GM18508 (cell line): ENCODE results near the gene ZFX.

ENCODE experiments used
- ATAC-seq: cut with Tn5 transposase; IDR thresholded peaks from one replicate; pipeline ENCODE4 v1.9.1; 2021; ENCODE audit warnings: moderate number of reproducible peaks; ENCODE audit not compliant: insufficient read depth, unreplicated experiment

The ZFX gene

GRCh38 chrX:24198101-24198500 is 48.6 kb downstream of the ZFX start:
- no peak for ATAC-seq

- no peak for ATAC-seq
These were observed 50.6 kb downstream of the ZFX start for GRCh38 chrX:24200133-24200532.

DNA sequence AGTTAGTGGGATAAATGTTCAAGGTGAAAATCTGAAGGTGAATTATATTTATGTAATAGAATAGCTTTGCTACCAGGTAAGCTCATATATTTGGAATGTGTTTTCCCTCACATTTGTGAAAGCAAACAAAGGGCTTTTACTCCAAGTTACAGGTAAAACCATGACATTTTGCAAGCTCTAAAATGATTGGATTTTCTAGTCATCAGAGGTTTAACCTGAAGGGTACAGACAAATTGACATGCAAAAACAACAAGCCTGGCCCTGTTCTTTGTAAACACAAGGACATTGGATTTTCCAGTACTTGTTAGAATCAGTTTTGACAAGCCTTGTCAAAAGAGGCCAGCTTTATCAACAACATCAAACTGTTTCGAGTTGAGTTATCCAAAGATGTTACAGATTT is 51.7 kb downstream of the ZFX start:
- ATAC-seq = no peak

DNA sequence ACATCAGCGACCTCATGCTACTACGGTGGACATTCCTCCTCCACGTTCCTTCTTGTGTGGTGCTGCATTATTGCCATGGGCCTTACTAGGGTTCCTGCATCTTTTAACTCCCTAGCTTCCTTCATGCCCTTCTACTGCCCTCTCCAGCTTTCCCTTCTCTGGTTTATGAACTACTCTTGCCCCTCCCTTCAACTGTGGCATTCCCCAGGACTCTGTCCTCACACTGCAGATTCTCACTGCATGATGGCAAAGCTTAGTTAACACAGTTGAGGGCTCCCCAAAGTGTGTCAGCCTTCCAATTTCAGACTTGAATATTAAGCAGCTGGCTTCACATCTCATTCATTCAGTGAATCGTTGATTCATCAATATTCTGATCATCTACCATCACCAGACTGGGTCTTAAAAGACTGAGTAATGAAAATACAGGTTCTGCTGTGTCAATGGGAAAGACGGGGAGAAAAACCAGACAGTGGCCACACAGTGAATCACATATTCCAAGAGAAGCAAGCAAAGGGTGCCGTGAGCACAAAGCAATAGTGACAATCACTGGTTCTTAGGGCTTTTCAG is 53.0 kb downstream of the ZFX start:
- no peak for ATAC-seq

GRCh38 chrX:24203072-24203808 is 53.7 kb downstream of the ZFX start:
- no peak for ATAC-seq

DNA sequence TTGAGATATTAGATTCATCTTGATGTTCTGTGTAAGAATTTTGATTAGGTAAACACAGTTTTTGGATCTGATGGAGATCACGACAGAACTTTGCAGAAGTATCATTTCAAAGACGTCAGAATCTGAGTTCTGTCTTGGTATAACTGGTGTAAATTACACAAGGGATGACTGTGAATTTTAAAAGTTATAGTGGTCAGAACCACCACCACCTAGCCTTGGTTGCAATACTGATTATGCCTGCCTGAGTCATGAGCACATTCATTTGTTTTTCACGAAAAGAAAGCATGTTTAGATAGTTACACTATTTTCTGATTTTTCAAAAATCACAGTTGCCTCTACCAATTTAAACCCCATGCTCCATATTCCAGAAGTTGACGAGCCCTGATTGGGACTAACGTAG is 54.8 kb downstream of the ZFX start:
- no peak for ATAC-seq

- no peak for ATAC-seq
These were observed 55.4 kb downstream of the ZFX start for GRCh38 chrX:24204958-24205357.

DNA sequence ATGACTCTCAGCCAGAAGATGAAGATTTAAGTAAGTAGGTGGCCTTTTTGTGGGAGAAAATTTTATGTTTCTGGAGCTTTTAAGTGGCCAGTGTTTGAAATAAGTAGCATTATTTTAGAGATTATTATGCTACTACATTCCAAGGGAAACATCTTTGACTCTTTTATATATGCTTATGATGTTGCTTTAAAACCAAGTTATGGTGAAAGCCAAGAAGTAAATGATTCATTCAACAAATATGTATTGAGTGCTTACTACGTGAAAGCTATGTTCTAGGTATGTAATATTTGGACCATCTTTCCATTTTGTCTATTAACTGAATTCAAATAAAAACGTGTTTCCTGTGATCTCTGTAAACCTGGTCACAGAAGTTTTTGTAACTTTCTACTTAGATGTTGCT is 58.3 kb downstream of the ZFX start:
- ATAC-seq = no peak

- ATAC-seq = no peak
These were observed 59.1 kb downstream of the ZFX start for GRCh38 chrX:24208496-24209240.

DNA sequence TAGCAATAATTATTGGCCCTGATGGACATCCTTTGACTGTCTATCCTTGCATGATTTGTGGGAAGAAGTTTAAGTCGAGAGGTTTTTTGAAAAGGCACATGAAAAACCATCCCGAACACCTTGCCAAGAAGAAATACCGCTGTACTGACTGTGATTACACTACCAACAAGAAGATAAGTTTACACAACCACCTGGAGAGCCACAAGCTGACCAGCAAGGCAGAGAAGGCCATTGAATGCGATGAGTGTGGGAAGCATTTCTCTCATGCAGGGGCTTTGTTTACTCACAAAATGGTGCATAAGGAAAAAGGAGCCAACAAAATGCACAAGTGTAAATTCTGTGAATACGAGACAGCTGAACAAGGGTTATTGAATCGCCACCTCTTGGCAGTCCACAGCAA is 60.7 kb downstream of the ZFX start:
- ATAC-seq = no peak

- ATAC-seq = no peak
These were observed 65.0 kb downstream of the ZFX start for GRCh38 chrX:24214568-24214967.

DNA sequence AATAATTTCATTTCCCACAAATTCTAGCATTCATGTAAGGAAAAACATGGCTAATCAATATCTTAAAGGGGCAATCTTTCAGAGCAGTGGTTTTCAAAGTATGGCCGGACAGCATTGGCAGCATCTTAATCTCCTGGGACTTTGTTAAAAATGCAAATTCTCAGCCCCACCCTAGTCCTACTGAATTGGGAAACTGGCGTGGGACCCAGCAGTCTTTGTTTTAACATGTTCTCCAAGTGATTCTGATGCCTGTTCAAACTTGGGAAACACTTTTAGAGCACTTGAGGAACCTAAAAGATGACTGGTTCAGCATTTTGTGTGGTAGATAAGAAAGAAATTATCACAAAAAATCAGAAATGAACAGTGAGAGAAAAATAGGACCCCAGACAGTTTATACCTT is 65.7 kb downstream of the ZFX start:
- no peak for ATAC-seq

- no peak for ATAC-seq
These were observed 66.5 kb downstream of the ZFX start for GRCh38 chrX:24216037-24216436.

GRCh38 chrX:24216827-24217226 is 67.3 kb downstream of the ZFX start:
- ATAC-seq = no peak

- ATAC-seq = no peak
These were observed 69.8 kb downstream of the ZFX start for GRCh38 chrX:24219320-24219719.

- ATAC-seq = no peak
These were observed 72.3 kb downstream of the ZFX start for GRCh38 chrX:24221872-24222271.

GRCh38 chrX:24225265-24225664 is 75.7 kb downstream of the ZFX start:
- ATAC-seq = no peak

DNA sequence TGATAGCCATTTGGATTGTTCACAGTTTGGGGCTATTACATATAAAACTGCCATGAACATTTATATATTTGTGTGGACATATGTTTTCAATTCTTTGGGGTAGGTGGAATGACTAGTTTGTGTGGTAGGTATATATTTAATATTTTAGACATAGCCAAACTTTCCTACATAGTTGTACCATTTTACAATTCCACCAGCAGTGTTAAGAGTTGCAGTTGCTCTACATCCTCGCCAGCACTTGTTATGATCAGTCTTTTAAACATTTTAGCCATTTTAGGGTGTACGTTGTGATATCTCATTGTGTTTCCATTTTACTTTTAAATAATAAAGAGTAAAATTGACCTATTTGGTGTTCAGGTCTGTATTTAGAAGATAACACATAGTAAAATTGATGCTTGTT is 76.6 kb downstream of the ZFX start:
- ATAC-seq = no peak

GRCh38 chrX:24228596-24228995 is 79.1 kb downstream of the ZFX start:
- ATAC-seq = no peak

- no peak for ATAC-seq
These were observed 79.9 kb downstream of the ZFX start for GRCh38 chrX:24229400-24229879.

- ATAC-seq = no peak
These were observed 80.4 kb downstream of the ZFX start for GRCh38 chrX:24229976-24230375.
